B cell (primary cell): Measurements from ENCODE around the gene CXCL3. TPM values are rescaled to one million over a fixed set of nuclear protein-coding genes. Genes with fewer than 3 reads are reported as not detected.

Experiments used
- ATAC-seq: fragments of 200-7000 bp; cut with Tn5 transposase; one replicate; pipeline ENCODE4 v1.10.0; 2021; ENCODE audit warnings: low read depth, mild to moderate bottlenecking, moderate number of reproducible peaks, moderate library complexity
- CTCF ChIA-PET: fragments of 350-600 bp; sonication (Branson Sonifier 250); formaldehyde crosslinking; loops from one replicate; lab custom pipeline; 2021; ENCODE audit warnings: antibody characterized with exemption, inconsistent platforms; lab: Charles Lee
- POLR2A ChIA-PET: fragments of 350-600 bp; sonication (Branson Sonifier 250); formaldehyde crosslinking; loops from one replicate; lab custom pipeline; 2021; ENCODE audit warnings: antibody characterized with exemption; lab: Charles Lee
- DNase-seq: peaks from one replicate; pipeline ENCODE4 v3.0.0; 2013
- H2AFZ ChIP-seq: 2 replicates; pipeline ENCODE4 v1.6.1; 2012; ENCODE audit warnings: mild to moderate bottlenecking, low read depth, low read length; ENCODE audit not compliant: insufficient read depth, poor library complexity, severe bottlenecking
- H3K27ac ChIP-seq, 2 donors: 1 replicate in 1 of 2; 2 replicates in 1 of 2; pipeline ENCODE4 v1.5.1; 2012 to 2013; ENCODE audit warnings: low read length in 2 of 2, mild to moderate bottlenecking in 2 of 2, moderate library complexity in 1 of 2
- H3K27me3 ChIP-seq, 4 experiments: fragments of 200-600 bp in 1 of 4; sonication (generic) in 1 of 4; replicated peaks in 1 of 4; 1 replicate in 2 of 4; 2 replicates in 2 of 4; pipeline versions ENCODE4 v1.6.1 to v1.7.0; 2013 to 2016; ENCODE audit warnings: low read length in 3 of 4, mild to moderate bottlenecking in 2 of 4, mixed read lengths in 1 of 4, moderate library complexity in 1 of 4; ENCODE audit not compliant: insufficient read depth in 4 of 4, control insufficient read depth in 3 of 4; ENCODE audit errors: control extremely low read depth in 1 of 4
- H3K36me3 ChIP-seq, 2 experiments: replicated peaks in 1 of 2; 1 replicate in 1 of 2; 2 replicates in 1 of 2; pipeline versions ENCODE4 v1.6.1 to v1.7.1; 2013; ENCODE audit warnings: low read length in 1 of 2; ENCODE audit not compliant: insufficient read depth in 2 of 2, control insufficient read depth in 1 of 2; ENCODE audit errors: control extremely low read depth in 1 of 2, extremely low read depth in 1 of 2
- H3K4me1 ChIP-seq, 2 donors: fragments of 200-600 bp in 1 of 2; sonication (generic) in 1 of 2; 1 replicate in 1 of 2; 2 replicates in 1 of 2; pipeline versions ENCODE4 v1.5.1 to v1.6.1; 2013 to 2017; ENCODE audit warnings: low read length in 2 of 2; ENCODE audit not compliant: control insufficient read depth in 2 of 2, insufficient read depth in 2 of 2
- H3K4me2 ChIP-seq: replicated peaks from 2 replicates; pipeline ENCODE3; 2012; ENCODE audit warnings: mild to moderate bottlenecking, low read depth, low read length; ENCODE audit not compliant: poor library complexity, severe bottlenecking
- H3K4me3 ChIP-seq, 5 experiments: fragments of 200-600 bp in 1 of 5; sonication (generic) in 1 of 5; 1 replicate in 3 of 5; 2 replicates in 2 of 5; pipeline versions ENCODE4 v1.5.1 to v1.7.0; 2011 to 2016; ENCODE audit warnings: low read length in 4 of 5, mild to moderate bottlenecking in 4 of 5, low read depth in 2 of 5, control low read depth in 1 of 5, moderate library complexity in 1 of 5; ENCODE audit not compliant: insufficient read depth in 1 of 5; ENCODE audit errors: control extremely low read depth in 1 of 5, extremely low read depth in 1 of 5
- H3K79me2 ChIP-seq: fragments of 200-600 bp; sonication (generic); one replicate; pipeline ENCODE4 v1.6.0; 2016; ENCODE audit warnings: low read length; ENCODE audit not compliant: control insufficient read depth, insufficient read depth
- H3K9ac ChIP-seq: fragments of 200-600 bp; sonication (generic); 2 replicates; pipeline ENCODE4 v1.6.1; 2017; ENCODE audit warnings: mild to moderate bottlenecking, low read length, moderate library complexity
- H3K9me3 ChIP-seq, 3 donors: one replicate each; pipeline versions ENCODE4 v1.6.1 to v1.7.1; 2013; ENCODE audit warnings: low read length in 2 of 3; ENCODE audit not compliant: control insufficient read depth in 2 of 3, insufficient read depth in 1 of 3; ENCODE audit errors: control extremely low read depth in 1 of 3
- H4K20me1 ChIP-seq: 2 replicates; pipeline ENCODE4 v1.6.0; 2012; ENCODE audit warnings: mild to moderate bottlenecking, low read length; ENCODE audit not compliant: insufficient read depth, control insufficient read depth, poor library complexity, severe bottlenecking
- H3K27ac Mint-ChIP-seq: one replicate; pipeline ENCODE4 v1.8.0; 2021; ENCODE audit warnings: mixed read lengths
- H3K27me3 Mint-ChIP-seq: one replicate; pipeline ENCODE4 v1.8.0; 2021; ENCODE audit warnings: mixed read lengths
- H3K4me1 Mint-ChIP-seq: one replicate; pipeline ENCODE4 v1.8.0; 2021; ENCODE audit warnings: mixed read lengths
- H3K4me3 Mint-ChIP-seq: one replicate; pipeline ENCODE4 v1.8.0; 2021; ENCODE audit warnings: mixed read lengths
- H3K9me3 Mint-ChIP-seq: one replicate; pipeline ENCODE4 v1.8.0; 2022; ENCODE audit warnings: mixed read lengths; ENCODE audit not compliant: insufficient read depth
- EZH2 ChIP-seq: IDR thresholded peaks from 2 replicates; pipeline ENCODE4 v1.6.1; 2012; ENCODE audit warnings: borderline replicate concordance, low read depth, mild to moderate bottlenecking, moderate library complexity, low read length; ENCODE audit not compliant: insufficient read depth, poor library complexity, severe bottlenecking
- WGBS: methylation state at CpG from one replicate; pipeline ENCODE4 v1.1.5; 2013; ENCODE audit warnings: missing lambda C conversion rate; ENCODE audit not compliant: insufficient coverage; 5-methylcytosine and 5-hydroxymethylcytosine counted together
- intact Hi-C: fragments of 100-400 bp; cut with micrococcal nuclease; formaldehyde crosslinking; loops from one replicate; pipeline ENCODE4 v1.10.0; 2022
- polyA plus RNA-seq: library from polyadenylated mRNA; depleted of rRNA; stranded (reverse); fragments of >200 nt; gene quantifications from 2 replicates; pipeline ENCODE4 v1.2.3, GENCODE V29; 2012
- total RNA-seq, 2 donors: library from RNA; stranded (reverse); fragments of 120-200 nt in 1 of 2; gene quantifications; 1 replicate in 1 of 2; 2 replicates in 1 of 2; pipeline versions ENCODE4 v1.2.3 to v1.2.4, GENCODE V29; 2013 to 2022
- TF ChIP-seq, protein P1 (sequence below): fragments of 200-600 bp; IDR thresholded peaks from one replicate; pipeline ENCODE4 v1.8.0; 2022; ENCODE audit warnings: antibody characterized with exemption, mild to moderate bottlenecking

The CXCL3 gene
- total and polyA plus RNA-seq, 2 donors (not counting 1 experiment from before 2014, with no cell fraction given): not detected

DNA sequence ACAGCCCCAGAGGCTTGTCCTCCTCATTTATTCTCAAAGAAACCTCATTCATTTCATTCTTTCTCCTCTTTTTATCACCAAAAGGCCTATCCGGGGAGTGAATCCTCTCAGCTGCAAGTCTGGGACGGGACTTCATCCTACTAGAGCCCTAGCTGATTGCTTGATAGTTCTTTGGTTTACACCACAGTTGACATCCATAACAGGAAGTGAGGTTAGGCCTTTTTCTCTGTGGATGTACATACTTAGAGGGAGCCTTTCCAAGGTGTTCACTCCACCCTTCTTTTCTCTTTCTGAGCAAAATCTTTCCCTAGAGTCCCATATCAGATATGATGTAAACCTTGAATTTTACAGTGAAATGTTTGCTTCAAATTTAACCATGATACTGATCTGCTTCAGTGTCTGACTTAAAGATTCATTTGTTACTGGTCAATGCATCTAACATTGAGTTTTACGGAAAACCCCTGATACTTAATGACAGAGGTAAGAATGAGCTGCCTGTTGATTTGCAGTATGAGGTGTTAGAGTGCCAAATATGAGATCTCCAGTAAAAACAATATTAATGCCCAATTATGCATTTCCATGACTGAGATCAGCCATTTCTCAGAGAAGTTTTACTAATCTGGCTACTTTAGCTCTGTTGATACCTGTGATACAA is 23.2 kb downstream of the CXCL3 start:
- Mint-ChIP-seq H3K9me3 (no peaks in the 10 kb centered on the region), H3K4me3 (no peak overlapping the region), H3K27ac (no peak overlapping the region), H3K4me1 (no peaks in the 10 kb centered on the region), H3K27me3 (peaks cover 5% of the 10 kb centered on the region)
- 80% methylated on average over 1 of the region's 3 CpGs for WGBS
- ATAC-seq (no peak), DNase-seq (no peak)
- Histone ChIP-seq H3K9me3 (no peaks in the 10 kb centered on the region), H3K79me2 (no peaks in the 10 kb centered on the region), H3K4me1 (no peaks in the 10 kb centered on the region), H3K4me2 (no peak overlapping the region), H3K9ac (no peak overlapping the region), H4K20me1 (no peaks in the 10 kb centered on the region), H3K27ac (no peak overlapping the region), H3K4me3 (no peak overlapping the region), H3K36me3 (no peaks in the 10 kb centered on the region), H2AFZ (no peak overlapping the region), H3K27me3 (no peaks in the 10 kb centered on the region)
- TF ChIP-seq EZH2: no peak
- TF ChIP-seq, protein P1, sequence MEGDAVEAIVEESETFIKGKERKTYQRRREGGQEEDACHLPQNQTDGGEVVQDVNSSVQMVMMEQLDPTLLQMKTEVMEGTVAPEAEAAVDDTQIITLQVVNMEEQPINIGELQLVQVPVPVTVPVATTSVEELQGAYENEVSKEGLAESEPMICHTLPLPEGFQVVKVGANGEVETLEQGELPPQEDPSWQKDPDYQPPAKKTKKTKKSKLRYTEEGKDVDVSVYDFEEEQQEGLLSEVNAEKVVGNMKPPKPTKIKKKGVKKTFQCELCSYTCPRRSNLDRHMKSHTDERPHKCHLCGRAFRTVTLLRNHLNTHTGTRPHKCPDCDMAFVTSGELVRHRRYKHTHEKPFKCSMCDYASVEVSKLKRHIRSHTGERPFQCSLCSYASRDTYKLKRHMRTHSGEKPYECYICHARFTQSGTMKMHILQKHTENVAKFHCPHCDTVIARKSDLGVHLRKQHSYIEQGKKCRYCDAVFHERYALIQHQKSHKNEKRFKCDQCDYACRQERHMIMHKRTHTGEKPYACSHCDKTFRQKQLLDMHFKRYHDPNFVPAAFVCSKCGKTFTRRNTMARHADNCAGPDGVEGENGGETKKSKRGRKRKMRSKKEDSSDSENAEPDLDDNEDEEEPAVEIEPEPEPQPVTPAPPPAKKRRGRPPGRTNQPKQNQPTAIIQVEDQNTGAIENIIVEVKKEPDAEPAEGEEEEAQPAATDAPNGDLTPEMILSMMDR: no peak
- POLR2A ChIA-PET: no interaction called here
- intact Hi-C loops: no loop called here
- CTCF ChIA-PET: no interaction called here

DNA sequence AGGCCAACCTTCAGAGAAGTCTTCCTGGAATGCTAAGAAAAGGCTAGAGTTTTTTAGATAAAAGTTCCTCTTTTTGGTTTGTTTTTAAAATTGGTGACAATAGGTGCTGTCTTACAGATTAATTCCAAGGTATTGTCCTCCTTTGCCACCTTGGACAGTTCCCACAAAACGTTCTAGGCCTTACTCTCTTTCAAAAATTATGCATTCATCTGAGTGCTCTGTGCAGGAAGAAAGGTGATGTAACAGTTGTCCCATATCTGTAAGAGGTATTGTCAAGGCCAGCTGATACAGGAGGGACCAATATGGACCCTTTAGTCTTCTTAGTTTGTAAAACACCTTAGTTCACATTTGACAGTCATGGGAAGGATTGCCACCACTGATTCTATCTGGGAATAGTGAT is 24.2 kb downstream of the CXCL3 start:
- no peaks in the 10 kb centered on the region for H3K79me2 ChIP-seq
- H3K4me3 ChIP-seq: no peak overlapping the region
- CTCF ChIA-PET: no interaction called here
- Mint-ChIP-seq H3K4me1 (no peaks in the 10 kb centered on the region), H3K4me3 (no peak overlapping the region), H3K9me3 (no peaks in the 10 kb centered on the region), H3K27me3 (peaks cover 5% of the 10 kb centered on the region), H3K27ac (no peak overlapping the region)
- no CpG with 5 or more reads among the region's 1 CpG for WGBS
- no peak overlapping the region for H2AFZ ChIP-seq
- ATAC-seq (no peak), DNase-seq (no peak)
- no peaks in the 10 kb centered on the region for H3K36me3 ChIP-seq
- H3K9me3 ChIP-seq: no peaks in the 10 kb centered on the region
- no peaks in the 10 kb centered on the region for H4K20me1 ChIP-seq
- no peak overlapping the region for H3K9ac ChIP-seq
- no peaks in the 10 kb centered on the region for H3K4me1 ChIP-seq
- H3K27me3 ChIP-seq: no peaks in the 10 kb centered on the region
- TF ChIP-seq, protein P1: no peak
- no peak for TF ChIP-seq EZH2
- intact Hi-C loops: no loop called here
- no peak overlapping the region for H3K4me2 ChIP-seq
- H3K27ac ChIP-seq: no peak overlapping the region
- POLR2A ChIA-PET: no interaction called here
